Measurements from ENCODE around the gene IL17B.

Gene IL17B

GRCh38 chr5:149376104-149376503, 3.0 kb downstream of the IL17B start:
- DNase-seq, result peak; percentile 43

GRCh38 chr5:149375434-149375833, 3.7 kb downstream of the IL17B start:
- DNase-seq, result peak; percentile 36

- DNase-seq, result no peak
Measured at GRCh38 chr5:149374801-149375200, 4.3 kb downstream of the IL17B start.

GRCh38 chr5:149374303-149374702, 4.8 kb downstream of the IL17B start:
- DNase-seq, result peak; percentile 43

- no peak for DNase-seq
Measured at GRCh38 chr5:149372932-149373331, 6.2 kb downstream of the IL17B start.

GRCh38 chr5:149372076-149372795, 6.9 kb downstream of the IL17B start:
- DNase-seq, result no peak

GRCh38 chr5:149371296-149371962, 7.7 kb downstream of the IL17B start:
- DNase-seq, result peak; percentile 83

GRCh38 chr5:149370878-149371277, 8.2 kb downstream of the IL17B start:
- no peak for DNase-seq

GRCh38 chr5:149367972-149368645, 11.0 kb downstream of the IL17B start:
- no peak for DNase-seq

GRCh38 chr5:149367249-149367971, 11.7 kb downstream of the IL17B start:
- peak; percentile 88 for DNase-seq

GRCh38 chr5:149366169-149366729, 12.8 kb downstream of the IL17B start:
- no peak for DNase-seq

GRCh38 chr5:149365418-149365817, 13.7 kb downstream of the IL17B start:
- no peak for DNase-seq

- DNase-seq, result no peak
Measured at GRCh38 chr5:149364719-149365118, 14.4 kb downstream of the IL17B start.

GRCh38 chr5:149363936-149364335, 15.2 kb downstream of the IL17B start:
- DNase-seq, result no peak

GRCh38 chr5:149363358-149363757, 15.7 kb downstream of the IL17B start:
- no peak for DNase-seq

GRCh38 chr5:149362541-149362940, 16.6 kb downstream of the IL17B start:
- no peak for DNase-seq

GRCh38 chr5:149360272-149360671, 18.8 kb downstream of the IL17B start:
- no peak for DNase-seq

GRCh38 chr5:149358868-149359495, 20.1 kb downstream of the IL17B start:
- no peak for DNase-seq

GRCh38 chr5:149358294-149358651, 20.8 kb downstream of the IL17B start:
- no peak for DNase-seq

GRCh38 chr5:149357370-149358293, 21.5 kb downstream of the IL17B start, which contains the start of gene PCYOX1L:
Gene PCYOX1L (plus strand): TSS chr5:149358046. CDS start chr5:149358069, 23 bp downstream.
- DNase-seq, result peak; percentile 98

- no peak for DNase-seq
Measured at GRCh38 chr5:149356391-149356790, 22.7 kb downstream of the IL17B start.

All from islet precursor cell (in vitro differentiated cells).